ENCODE results near the gene FAM83C. TPM values are rescaled to one million over a fixed set of nuclear protein-coding genes. Genes with fewer than 3 reads are reported as not detected.

Gene FAM83C
- total and polyA plus RNA-seq, 9 of the 15 experiments (the other 6 are each of a cell fraction or from before 2014, with no cell fraction given), result not detected

DNA sequence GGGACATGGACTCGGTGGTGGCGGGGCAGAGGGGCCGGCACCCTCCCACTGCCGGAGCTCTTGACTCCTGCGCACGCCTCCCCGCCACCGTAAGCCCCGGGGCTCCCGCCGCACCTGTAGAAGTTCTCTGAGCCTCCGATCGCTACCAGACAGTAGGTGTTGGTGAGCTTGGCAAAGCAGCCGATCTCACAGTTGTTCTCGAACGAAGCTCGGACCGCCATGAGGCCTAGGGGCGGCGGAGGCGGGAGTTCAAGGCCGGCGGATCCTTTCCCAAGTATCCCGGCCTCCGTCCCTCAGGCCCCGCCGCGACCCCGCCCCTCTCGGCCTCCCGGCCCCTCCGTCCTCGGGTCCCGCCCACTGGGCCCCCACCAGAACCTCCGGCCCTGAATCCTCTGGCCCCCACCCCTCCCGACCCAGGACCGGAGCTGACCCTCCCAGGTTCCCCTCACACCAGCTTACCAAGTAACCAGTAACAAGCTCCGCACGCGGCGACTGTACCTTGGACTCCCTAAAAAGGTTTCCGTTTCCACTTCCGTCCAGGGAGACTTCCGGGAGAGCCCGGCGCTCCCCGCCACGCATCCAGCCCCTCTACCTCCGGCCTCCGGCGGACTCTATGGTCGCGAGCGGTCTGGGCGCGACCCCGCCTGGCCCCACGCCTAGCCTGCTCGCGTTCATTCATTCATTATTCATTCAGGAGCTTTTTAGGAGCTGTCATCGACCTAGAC, 7.8 kb downstream of the FAM83C start, which contains the start of gene EIF6 (continued):
- TF ChIP-seq ZMIZ1 (IDR thresholded peaks at IDR 0.05; ENCODE audit: low read depth in 2 of 2, low read length in 2 of 2), result no peak; a peak in 1 of 4 replicates
- TF ChIP-seq NRF1 (conservative IDR thresholded peaks at IDR 0.05 in 1 of 2, IDR thresholded peaks at IDR 0.05 in 1 of 2), result peak; percentile 73 to 77
- TF ChIP-seq ZBTB34 (CRISPR knock-in tag; IDR thresholded peaks at IDR 0.05), result no peak
- 0 out of 4 replicates have a peak, but pooled peaks of 1 of the 2 experiments have one; percentile 46 for TF ChIP-seq FOXA3 (CRISPR knock-in tag; conservative IDR thresholded peaks at IDR 0.05 in 1 of 2, IDR thresholded peaks at IDR 0.05 in 1 of 2)
- peak; percentile 93 for TF ChIP-seq RBFOX2 (IDR thresholded peaks at IDR 0.05; ENCODE audit: low read depth, low read length)
- TF ChIP-seq HSF4 (CRISPR knock-in tag; IDR thresholded peaks at IDR 0.05; ENCODE audit: borderline replicate concordance), result no peak
- no peak for TF ChIP-seq THRAP3 (IDR thresholded peaks at IDR 0.05; ENCODE audit: borderline replicate concordance)
- TF ChIP-seq HIVEP1 (CRISPR knock-in tag; IDR thresholded peaks at IDR 0.05), result no peak
- TF ChIP-seq MEF2D (tag; conservative IDR thresholded peaks at IDR 0.05; ENCODE audit: low read depth), result no peak
- TF ChIP-seq MAFK (IDR thresholded peaks at IDR 0.05; ENCODE audit: low read length), result no peak
- no peak for TF ChIP-seq ZNF766 (CRISPR knock-in tag; conservative IDR thresholded peaks at IDR 0.05)
- no peak for TF ChIP-seq CHCHD3 (CRISPR knock-in tag; IDR thresholded peaks at IDR 0.05)
- TF ChIP-seq SRF (CRISPR knock-in tag; IDR thresholded peaks at IDR 0.05), result peak; percentile 68 to 94; a peak in 3 of 4 replicates
- TF ChIP-seq, protein P1, sequence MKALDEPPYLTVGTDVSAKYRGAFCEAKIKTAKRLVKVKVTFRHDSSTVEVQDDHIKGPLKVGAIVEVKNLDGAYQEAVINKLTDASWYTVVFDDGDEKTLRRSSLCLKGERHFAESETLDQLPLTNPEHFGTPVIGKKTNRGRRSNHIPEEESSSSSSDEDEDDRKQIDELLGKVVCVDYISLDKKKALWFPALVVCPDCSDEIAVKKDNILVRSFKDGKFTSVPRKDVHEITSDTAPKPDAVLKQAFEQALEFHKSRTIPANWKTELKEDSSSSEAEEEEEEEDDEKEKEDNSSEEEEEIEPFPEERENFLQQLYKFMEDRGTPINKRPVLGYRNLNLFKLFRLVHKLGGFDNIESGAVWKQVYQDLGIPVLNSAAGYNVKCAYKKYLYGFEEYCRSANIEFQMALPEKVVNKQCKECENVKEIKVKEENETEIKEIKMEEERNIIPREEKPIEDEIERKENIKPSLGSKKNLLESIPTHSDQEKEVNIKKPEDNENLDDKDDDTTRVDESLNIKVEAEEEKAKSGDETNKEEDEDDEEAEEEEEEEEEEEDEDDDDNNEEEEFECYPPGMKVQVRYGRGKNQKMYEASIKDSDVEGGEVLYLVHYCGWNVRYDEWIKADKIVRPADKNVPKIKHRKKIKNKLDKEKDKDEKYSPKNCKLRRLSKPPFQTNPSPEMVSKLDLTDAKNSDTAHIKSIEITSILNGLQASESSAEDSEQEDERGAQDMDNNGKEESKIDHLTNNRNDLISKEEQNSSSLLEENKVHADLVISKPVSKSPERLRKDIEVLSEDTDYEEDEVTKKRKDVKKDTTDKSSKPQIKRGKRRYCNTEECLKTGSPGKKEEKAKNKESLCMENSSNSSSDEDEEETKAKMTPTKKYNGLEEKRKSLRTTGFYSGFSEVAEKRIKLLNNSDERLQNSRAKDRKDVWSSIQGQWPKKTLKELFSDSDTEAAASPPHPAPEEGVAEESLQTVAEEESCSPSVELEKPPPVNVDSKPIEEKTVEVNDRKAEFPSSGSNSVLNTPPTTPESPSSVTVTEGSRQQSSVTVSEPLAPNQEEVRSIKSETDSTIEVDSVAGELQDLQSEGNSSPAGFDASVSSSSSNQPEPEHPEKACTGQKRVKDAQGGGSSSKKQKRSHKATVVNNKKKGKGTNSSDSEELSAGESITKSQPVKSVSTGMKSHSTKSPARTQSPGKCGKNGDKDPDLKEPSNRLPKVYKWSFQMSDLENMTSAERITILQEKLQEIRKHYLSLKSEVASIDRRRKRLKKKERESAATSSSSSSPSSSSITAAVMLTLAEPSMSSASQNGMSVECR (CRISPR knock-in tag; IDR thresholded peaks at IDR 0.05), result peak; percentile 90
- TF ChIP-seq NR2C1 (IDR thresholded peaks at IDR 0.05), result no peak
- TF ChIP-seq NR2C1 (tag; IDR thresholded peaks at IDR 0.05), result peak; percentile 58; the same call in 1 of the 2 replicates
- TF ChIP-seq TGIF2 (CRISPR knock-in tag; IDR thresholded peaks at IDR 0.05), result 0 out of 2 replicates have a peak, but pooled peaks have one; percentile 37
- TF ChIP-seq ZNF174 (CRISPR knock-in tag; IDR thresholded peaks at IDR 0.05), result no peak
- no peak for TF ChIP-seq U2AF2 (optimal IDR thresholded peaks at IDR 0.05; ENCODE audit: low read depth, low read length)
